DMS53 (cell line): ENCODE results near the gene RNF181.
"Not testable (repeated sequence)": the region's sequence is repeated elsewhere in the genome, so short reads cannot be mapped to it uniquely, and the experiment has no call there.

Experiments
- DNase-seq: peaks from one replicate; lab custom pipeline; 2025; lab: John Stamatoyannopoulos, UW

The RNF181 gene

GRCh38 chr2:85596486-85597143, 1.1 kb downstream of the RNF181 start:
- DNase-seq: no peak

- DNase-seq: no peak
These were observed 1.7 kb downstream of the RNF181 start for GRCh38 chr2:85597241-85597640.

GRCh38 chr2:85598594-85599340, 3.2 kb downstream of the RNF181 start:
- no peak for DNase-seq

GRCh38 chr2:85599468-85600234, 4.1 kb downstream of the RNF181 start:
- DNase-seq: no peak

- DNase-seq: no peak
These were observed 4.7 kb downstream of the RNF181 start for GRCh38 chr2:85600235-85600575.

- DNase-seq: no peak
These were observed 5.6 kb downstream of the RNF181 start for GRCh38 chr2:85600951-85601770.

- DNase-seq: peak; percentile 82
These were observed 6.4 kb downstream of the RNF181 start for GRCh38 chr2:85601771-85602475.

- DNase-seq: peak; percentile 99
These were observed 7.1 kb downstream of the RNF181 start, which contains the start of gene TMEM150A for GRCh38 chr2:85602476-85603234. Gene TMEM150A, minus strand, starts transcription at chr2:85602698. Its CDS starts 750 bp downstream, at chr2:85601948.

- DNase-seq: not testable (repeated sequence)
These were observed 8.5 kb downstream of the RNF181 start for GRCh38 chr2:85604133-85604444.

GRCh38 chr2:85604568-85605339, 9.2 kb downstream of the RNF181 start:
- DNase-seq: no peak

- DNase-seq: peak; percentile 56
These were observed 10.0 kb downstream of the RNF181 start for GRCh38 chr2:85605406-85606115.

- no peak for DNase-seq
These were observed 10.5 kb downstream of the RNF181 start for GRCh38 chr2:85606116-85606455.

GRCh38 chr2:85607268-85608215, 12.0 kb downstream of the RNF181 start:
- no peak for DNase-seq

- DNase-seq: no peak
These were observed 15.7 kb downstream of the RNF181 start for GRCh38 chr2:85611217-85611704.

GRCh38 chr2:85611705-85612587, 16.4 kb downstream of the RNF181 start, which contains the start of gene C2orf68:
Gene C2orf68, minus strand, starts transcription at chr2:85612066. Its CDS starts 82 bp downstream, at chr2:85611984.
- peak; percentile 98 for DNase-seq

GRCh38 chr2:85613717-85614515, 18.4 kb downstream of the RNF181 start:
- DNase-seq: no peak
